ENCODE measurements around the gene TENM4. TPM values are rescaled to one million over a fixed set of nuclear protein-coding genes. Genes with fewer than 3 reads are reported as not detected.

TENM4 gene
- total and polyA plus RNA-seq, 11 donors, result 0.08 to 6.4 (median 1.0) TPM

- Histone ChIP-seq H3K27ac (no peak overlapping the region), H3K4me3 (no peak overlapping the region), H3K27me3 (peaks cover 0 to 5% (median 0%) of the 10 kb centered on the region in 9 donors), H3K4me1 (no peaks in the 10 kb centered on the region), H3K9me3 (peaks cover 0 to 4% (median 0%) of the 10 kb centered on the region in 12 donors), H3K36me3 (no peaks in the 10 kb centered on the region)
- no peak for DNase-seq
- WGBS, 4 donors, result 58 to 74% (median 68%) methylated on average over 1 of the region's 1 CpG
- intact Hi-C loops (cut with DNase I), result no loop called here
- ATAC-seq, result no peak
- no peak for TF ChIP-seq POLR2A (IDR thresholded peaks at IDR 0.05)
- TF ChIP-seq, protein P1, sequence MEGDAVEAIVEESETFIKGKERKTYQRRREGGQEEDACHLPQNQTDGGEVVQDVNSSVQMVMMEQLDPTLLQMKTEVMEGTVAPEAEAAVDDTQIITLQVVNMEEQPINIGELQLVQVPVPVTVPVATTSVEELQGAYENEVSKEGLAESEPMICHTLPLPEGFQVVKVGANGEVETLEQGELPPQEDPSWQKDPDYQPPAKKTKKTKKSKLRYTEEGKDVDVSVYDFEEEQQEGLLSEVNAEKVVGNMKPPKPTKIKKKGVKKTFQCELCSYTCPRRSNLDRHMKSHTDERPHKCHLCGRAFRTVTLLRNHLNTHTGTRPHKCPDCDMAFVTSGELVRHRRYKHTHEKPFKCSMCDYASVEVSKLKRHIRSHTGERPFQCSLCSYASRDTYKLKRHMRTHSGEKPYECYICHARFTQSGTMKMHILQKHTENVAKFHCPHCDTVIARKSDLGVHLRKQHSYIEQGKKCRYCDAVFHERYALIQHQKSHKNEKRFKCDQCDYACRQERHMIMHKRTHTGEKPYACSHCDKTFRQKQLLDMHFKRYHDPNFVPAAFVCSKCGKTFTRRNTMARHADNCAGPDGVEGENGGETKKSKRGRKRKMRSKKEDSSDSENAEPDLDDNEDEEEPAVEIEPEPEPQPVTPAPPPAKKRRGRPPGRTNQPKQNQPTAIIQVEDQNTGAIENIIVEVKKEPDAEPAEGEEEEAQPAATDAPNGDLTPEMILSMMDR (IDR thresholded peaks at IDR 0.05), result no peak
These were observed 467.0 kb downstream of the TENM4 start for GRCh38 chr11:78973876-78974275.

DNA sequence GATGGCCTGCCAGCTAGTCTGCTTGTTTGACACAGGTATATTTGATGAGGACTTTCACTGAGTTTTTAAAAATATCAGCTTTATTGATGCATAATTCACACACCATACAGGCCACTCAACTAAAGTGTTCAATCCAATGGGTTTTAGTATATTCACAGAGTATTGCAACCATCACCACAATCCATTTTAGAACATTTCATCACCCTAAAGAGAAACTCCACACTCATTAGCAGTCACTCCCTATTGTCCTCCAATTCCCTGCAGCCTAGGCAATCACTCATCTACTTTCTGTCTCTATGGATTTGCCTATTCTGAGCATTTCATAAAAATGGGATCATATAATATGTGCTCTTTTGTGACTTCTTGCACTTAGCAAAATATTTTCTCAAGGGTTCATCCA lies 468.2 kb downstream of the TENM4 start:
- ATAC-seq, result no peak
- H3K27me3 ChIP-seq, result no peaks in the 10 kb centered on the region
- intact Hi-C loops (cut with DNase I), result no loop called here

GRCh38 chr11:78972177-78972576 lies 468.7 kb downstream of the TENM4 start:
- no peak overlapping the region for H3K4me3 ChIP-seq
- TF ChIP-seq, protein P1 (IDR thresholded peaks at IDR 0.05), result no peak
- TF ChIP-seq POLR2A (IDR thresholded peaks at IDR 0.05), result no peak
- H3K4me1 ChIP-seq, result no peaks in the 10 kb centered on the region
- no peaks in the 10 kb centered on the region for H3K9me3 ChIP-seq
- 89 to 93% (median 93%) methylated on average over 7 of the region's 7 CpGs for WGBS, 4 donors
- DNase-seq, result no peak
- H3K27ac ChIP-seq, result no peak overlapping the region
- H3K36me3 ChIP-seq, result no peaks in the 10 kb centered on the region
- intact Hi-C loops (cut with DNase I), result no loop called here
- H3K27me3 ChIP-seq, result no peaks in the 10 kb centered on the region
- ATAC-seq, result no peak

More for the DNA sequence above, 468.2 kb downstream of the TENM4 start:
- H3K36me3 ChIP-seq, result no peaks in the 10 kb centered on the region
- H3K27ac ChIP-seq, result no peak overlapping the region
- no peak for DNase-seq
- H3K9me3 ChIP-seq, result peaks cover 0 to under 1% (median 0%) of the 10 kb centered on the region in 12 donors
- H3K4me3 ChIP-seq, result no peak overlapping the region
- TF ChIP-seq POLR2A (IDR thresholded peaks at IDR 0.05), result no peak
- TF ChIP-seq, protein P1 (IDR thresholded peaks at IDR 0.05), result no peak
- H3K4me1 ChIP-seq, result no peaks in the 10 kb centered on the region

DNA sequence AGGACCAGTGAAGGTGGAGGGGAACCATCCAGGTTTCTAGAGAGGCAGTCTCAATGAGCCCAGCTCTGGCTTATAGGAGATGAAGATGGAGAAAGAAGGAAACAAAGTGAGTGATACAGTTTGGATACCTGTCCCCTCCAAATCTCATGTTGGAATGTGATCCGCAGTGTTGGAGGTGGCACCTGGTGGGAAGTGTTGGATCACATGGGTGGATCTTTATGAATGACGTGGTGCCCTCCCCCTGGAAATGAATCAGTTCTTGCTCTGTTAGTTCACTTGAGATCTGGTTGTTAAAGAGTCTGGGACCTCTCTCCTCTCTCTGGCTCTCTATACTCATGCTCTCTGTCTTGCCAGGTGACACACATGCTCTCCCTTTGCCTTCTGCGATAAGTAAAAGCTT lies 473.0 kb downstream of the TENM4 start:
- Histone ChIP-seq H3K27ac (no peak overlapping the region), H3K36me3 (no peaks in the 10 kb centered on the region), H3K4me1 (no peaks in the 10 kb centered on the region), H3K27me3 (peaks cover 0 to 16% (median 0%) of the 10 kb centered on the region in 9 donors), H3K9me3 (no peaks in the 10 kb centered on the region), H3K4me3 (no peak overlapping the region)
- intact Hi-C loops (cut with DNase I), result loop anchor here in 1 of 10 donors (10.0 kb wide), 1 partner anchor 173 kb away; no protein-coding TSS in a partner anchor
- ATAC-seq (no peak), DNase-seq (no peak)
- WGBS, 4 donors, result 91 to 94% (median 92%) methylated on average over 3 of the region's 3 CpGs
- TF ChIP-seq POLR2A (IDR thresholded peaks at IDR 0.05), result no peak
- TF ChIP-seq, protein P1 (IDR thresholded peaks at IDR 0.05), result no peak

Data from heart left ventricle (tissue), 16 donors.